22Rv1 (cell line): ENCODE data around the gene SLAMF8.

Source experiments
- CTCF ChIP-seq: fragments of 450-650 bp; IDR thresholded peaks from 2 replicates; pipeline ENCODE4 v1.5.1; 2017; ENCODE audit warnings: mild to moderate bottlenecking
- ZFX ChIP-seq: fragments of 450-650 bp; IDR thresholded peaks from 2 replicates; pipeline ENCODE4 v1.6.1; 2017; ENCODE audit warnings: antibody characterized with exemption, borderline replicate concordance

GRCh38 chr1:159821171-159821867 lies 5.4 kb upstream of the SLAMF8 start:
- TF ChIP-seq CTCF (peak; percentile 99), ZFX (no peak)
